B cell (primary cell): ENCODE data around the gene SDK2. TPM values are rescaled to one million over a fixed set of nuclear protein-coding genes. Genes with fewer than 3 reads are reported as not detected.

ENCODE experiments used
- ATAC-seq: fragments of 200-7000 bp; cut with Tn5 transposase; one replicate; pipeline ENCODE4 v1.10.0; 2021; ENCODE audit warnings: low read depth, mild to moderate bottlenecking, moderate number of reproducible peaks, moderate library complexity
- CTCF ChIA-PET: fragments of 350-600 bp; sonication (Branson Sonifier 250); formaldehyde crosslinking; loops from one replicate; lab custom pipeline; 2021; ENCODE audit warnings: antibody characterized with exemption, inconsistent platforms; lab: Charles Lee
- POLR2A ChIA-PET: fragments of 350-600 bp; sonication (Branson Sonifier 250); formaldehyde crosslinking; loops from one replicate; lab custom pipeline; 2021; ENCODE audit warnings: antibody characterized with exemption; lab: Charles Lee
- DNase-seq: peaks from one replicate; pipeline ENCODE4 v3.0.0; 2013
- H2AFZ ChIP-seq: 2 replicates; pipeline ENCODE4 v1.6.1; 2012; ENCODE audit warnings: mild to moderate bottlenecking, low read depth, low read length; ENCODE audit not compliant: insufficient read depth, poor library complexity, severe bottlenecking
- H3K27ac ChIP-seq, 2 donors: 1 replicate in 1 of 2; 2 replicates in 1 of 2; pipeline ENCODE4 v1.5.1; 2012 to 2013; ENCODE audit warnings: low read length in 2 of 2, mild to moderate bottlenecking in 2 of 2, moderate library complexity in 1 of 2
- H3K27me3 ChIP-seq, 4 experiments: fragments of 200-600 bp in 1 of 4; sonication (generic) in 1 of 4; replicated peaks in 1 of 4; 1 replicate in 2 of 4; 2 replicates in 2 of 4; pipeline versions ENCODE4 v1.6.1 to v1.7.0; 2013 to 2016; ENCODE audit warnings: low read length in 3 of 4, mild to moderate bottlenecking in 2 of 4, mixed read lengths in 1 of 4, moderate library complexity in 1 of 4; ENCODE audit not compliant: insufficient read depth in 4 of 4, control insufficient read depth in 3 of 4; ENCODE audit errors: control extremely low read depth in 1 of 4
- H3K36me3 ChIP-seq, 2 experiments: replicated peaks in 1 of 2; 1 replicate in 1 of 2; 2 replicates in 1 of 2; pipeline versions ENCODE4 v1.6.1 to v1.7.1; 2013; ENCODE audit warnings: low read length in 1 of 2; ENCODE audit not compliant: insufficient read depth in 2 of 2, control insufficient read depth in 1 of 2; ENCODE audit errors: control extremely low read depth in 1 of 2, extremely low read depth in 1 of 2
- H3K4me1 ChIP-seq, 2 donors: fragments of 200-600 bp in 1 of 2; sonication (generic) in 1 of 2; 1 replicate in 1 of 2; 2 replicates in 1 of 2; pipeline versions ENCODE4 v1.5.1 to v1.6.1; 2013 to 2017; ENCODE audit warnings: low read length in 2 of 2; ENCODE audit not compliant: control insufficient read depth in 2 of 2, insufficient read depth in 2 of 2
- H3K4me2 ChIP-seq: replicated peaks from 2 replicates; pipeline ENCODE3; 2012; ENCODE audit warnings: mild to moderate bottlenecking, low read depth, low read length; ENCODE audit not compliant: poor library complexity, severe bottlenecking
- H3K4me3 ChIP-seq, 5 experiments: fragments of 200-600 bp in 1 of 5; sonication (generic) in 1 of 5; 1 replicate in 3 of 5; 2 replicates in 2 of 5; pipeline versions ENCODE4 v1.5.1 to v1.7.0; 2011 to 2016; ENCODE audit warnings: low read length in 4 of 5, mild to moderate bottlenecking in 4 of 5, low read depth in 2 of 5, control low read depth in 1 of 5, moderate library complexity in 1 of 5; ENCODE audit not compliant: insufficient read depth in 1 of 5; ENCODE audit errors: control extremely low read depth in 1 of 5, extremely low read depth in 1 of 5
- H3K79me2 ChIP-seq: fragments of 200-600 bp; sonication (generic); one replicate; pipeline ENCODE4 v1.6.0; 2016; ENCODE audit warnings: low read length; ENCODE audit not compliant: control insufficient read depth, insufficient read depth
- H3K9ac ChIP-seq: fragments of 200-600 bp; sonication (generic); 2 replicates; pipeline ENCODE4 v1.6.1; 2017; ENCODE audit warnings: mild to moderate bottlenecking, low read length, moderate library complexity
- H3K9me3 ChIP-seq, 3 donors: one replicate each; pipeline versions ENCODE4 v1.6.1 to v1.7.1; 2013; ENCODE audit warnings: low read length in 2 of 3; ENCODE audit not compliant: control insufficient read depth in 2 of 3, insufficient read depth in 1 of 3; ENCODE audit errors: control extremely low read depth in 1 of 3
- H4K20me1 ChIP-seq: 2 replicates; pipeline ENCODE4 v1.6.0; 2012; ENCODE audit warnings: mild to moderate bottlenecking, low read length; ENCODE audit not compliant: insufficient read depth, control insufficient read depth, poor library complexity, severe bottlenecking
- H3K27ac Mint-ChIP-seq: one replicate; pipeline ENCODE4 v1.8.0; 2021; ENCODE audit warnings: mixed read lengths
- H3K27me3 Mint-ChIP-seq: one replicate; pipeline ENCODE4 v1.8.0; 2021; ENCODE audit warnings: mixed read lengths
- H3K4me1 Mint-ChIP-seq: one replicate; pipeline ENCODE4 v1.8.0; 2021; ENCODE audit warnings: mixed read lengths
- H3K4me3 Mint-ChIP-seq: one replicate; pipeline ENCODE4 v1.8.0; 2021; ENCODE audit warnings: mixed read lengths
- H3K9me3 Mint-ChIP-seq: one replicate; pipeline ENCODE4 v1.8.0; 2022; ENCODE audit warnings: mixed read lengths; ENCODE audit not compliant: insufficient read depth
- CTCF ChIP-seq: fragments of 200-600 bp; IDR thresholded peaks from one replicate; pipeline ENCODE4 v1.8.0; 2022; ENCODE audit warnings: antibody characterized with exemption, mild to moderate bottlenecking
- EZH2 ChIP-seq: IDR thresholded peaks from 2 replicates; pipeline ENCODE4 v1.6.1; 2012; ENCODE audit warnings: borderline replicate concordance, low read depth, mild to moderate bottlenecking, moderate library complexity, low read length; ENCODE audit not compliant: insufficient read depth, poor library complexity, severe bottlenecking
- WGBS: methylation state at CpG from one replicate; pipeline ENCODE4 v1.1.5; 2013; ENCODE audit warnings: missing lambda C conversion rate; ENCODE audit not compliant: insufficient coverage; 5-methylcytosine and 5-hydroxymethylcytosine counted together
- intact Hi-C: fragments of 100-400 bp; cut with micrococcal nuclease; formaldehyde crosslinking; loops from one replicate; pipeline ENCODE4 v1.10.0; 2022
- polyA plus RNA-seq: library from polyadenylated mRNA; depleted of rRNA; stranded (reverse); fragments of >200 nt; gene quantifications from 2 replicates; pipeline ENCODE4 v1.2.3, GENCODE V29; 2012
- total RNA-seq, 2 donors: library from RNA; stranded (reverse); fragments of 120-200 nt in 1 of 2; gene quantifications; 1 replicate in 1 of 2; 2 replicates in 1 of 2; pipeline versions ENCODE4 v1.2.3 to v1.2.4, GENCODE V29; 2013 to 2022

SDK2 gene
- total and polyA plus RNA-seq, 2 donors (not counting 1 experiment from before 2014, with no cell fraction given): 3.2 to 13.0 TPM

DNA sequence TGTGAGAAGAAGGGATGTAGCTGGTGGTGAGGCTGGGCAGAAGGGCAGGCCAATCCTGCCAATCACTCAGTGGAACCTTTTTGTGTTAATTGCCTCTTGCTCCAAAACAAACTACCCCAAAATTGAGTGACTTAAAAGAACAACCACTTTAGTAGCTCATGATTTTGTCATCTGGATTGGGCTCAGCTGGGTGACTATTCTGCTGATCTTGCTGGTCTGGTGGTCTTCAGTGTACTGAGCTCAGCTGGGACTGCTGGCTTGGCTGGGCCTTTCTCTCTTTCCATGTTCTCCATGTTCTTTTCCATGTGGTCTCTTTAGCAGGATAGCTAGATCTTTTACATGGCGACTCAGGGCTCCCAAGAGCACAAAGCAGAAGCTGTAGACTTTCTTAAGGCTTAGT, 37.7 kb upstream of the SDK2 start:
- DNase-seq (no peak), ATAC-seq (no peak)
- no peak for TF ChIP-seq CTCF
- TF ChIP-seq EZH2: no peak
- H3K27me3 Mint-ChIP-seq: peaks cover 30% of the 10 kb centered on the region
- ChIA-PET CTCF (no interaction called here), POLR2A (no interaction called here)
- H3K27ac Mint-ChIP-seq: no peak overlapping the region
- Histone ChIP-seq H3K27me3 (peaks cover 0 to 2% (median 0%) of the 10 kb centered on the region in 4 experiments), H3K9me3 (peaks cover 0 to 10% (median 0%) of the 10 kb centered on the region in 3 donors), H3K4me3 (no peak overlapping the region), H2AFZ (no peak overlapping the region), H3K9ac (no peak overlapping the region), H4K20me1 (no peaks in the 10 kb centered on the region), H3K27ac (no peak overlapping the region), H3K36me3 (no peaks in the 10 kb centered on the region), H3K4me2 (no peak overlapping the region), H3K79me2 (no peaks in the 10 kb centered on the region), H3K4me1 (no peaks in the 10 kb centered on the region)
- no peak overlapping the region for H3K4me3 Mint-ChIP-seq
- no peaks in the 10 kb centered on the region for H3K4me1 Mint-ChIP-seq
- WGBS: 100% methylated on average over 1 of the region's 1 CpG
- intact Hi-C loops: no loop called here
- peaks cover 7% of the 10 kb centered on the region for H3K9me3 Mint-ChIP-seq

DNA sequence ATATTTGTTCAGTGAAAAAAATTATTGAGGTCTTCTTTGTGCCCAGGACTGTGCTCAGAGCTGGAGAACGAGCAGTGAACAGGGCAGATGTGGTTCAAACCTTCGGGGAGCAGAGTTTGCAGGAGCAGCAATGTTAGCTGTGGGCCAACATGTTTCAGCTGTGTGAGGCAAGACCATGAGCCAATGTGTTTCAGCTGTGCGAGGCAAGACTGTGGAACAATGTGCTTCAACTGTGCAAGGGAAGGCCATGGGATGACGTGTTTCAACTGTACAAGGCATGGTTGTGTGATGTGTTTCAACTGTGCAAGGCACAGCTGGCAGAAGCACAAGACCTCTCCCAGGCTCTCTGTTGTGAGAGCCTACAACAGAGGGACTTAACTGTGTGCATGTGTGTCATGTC, 35.2 kb upstream of the SDK2 start:
- H3K9me3 ChIP-seq: peaks cover 0 to 6% (median 0%) of the 10 kb centered on the region in 3 donors
- Mint-ChIP-seq H3K4me3 (no peak overlapping the region), H3K27ac (no peak overlapping the region), H3K9me3 (peaks cover 7% of the 10 kb centered on the region), H3K4me1 (no peaks in the 10 kb centered on the region), H3K27me3 (peaks cover 43% of the 10 kb centered on the region)
- no peak for ATAC-seq
- no peaks in the 10 kb centered on the region for H4K20me1 ChIP-seq
- H3K9ac ChIP-seq: no peak overlapping the region
- no peak for TF ChIP-seq CTCF
- no peak for TF ChIP-seq EZH2
- H3K27me3 ChIP-seq: peaks cover 0 to 5% (median 1%) of the 10 kb centered on the region in 4 experiments
- ChIA-PET CTCF (no interaction called here), POLR2A (no interaction called here)
- no peak for DNase-seq
- no peak overlapping the region for H3K4me3 ChIP-seq
- H3K36me3 ChIP-seq: no peaks in the 10 kb centered on the region
- no peak overlapping the region for H2AFZ ChIP-seq
- intact Hi-C loops: no loop called here
- no peaks in the 10 kb centered on the region for H3K79me2 ChIP-seq
- no peak overlapping the region for H3K4me2 ChIP-seq
- H3K27ac ChIP-seq: no peak overlapping the region
- no peaks in the 10 kb centered on the region for H3K4me1 ChIP-seq
- 85% methylated on average over 4 of the region's 4 CpGs for WGBS
